ENCODE results near the gene FAM50A. TPM values are rescaled to one million over a fixed set of nuclear protein-coding genes. Genes with fewer than 3 reads are reported as not detected.

The FAM50A gene
- total RNA-seq, 2 donors from 2014 or later, result 24.3 to 41.7 TPM

- no peak overlapping the region for H3K4me3 ChIP-seq
- no peak for DNase-seq (ENCODE audit: low spot score)
- peaks cover 0 to 23% of the 10 kb centered on the region in 2 donors for H3K4me1 ChIP-seq
- TF ChIP-seq CTCF (IDR thresholded peaks at IDR 0.05), result no peak
- H3K27me3 ChIP-seq, result no peaks in the 10 kb centered on the region
- H3K27ac ChIP-seq, result peak overlapping the region; percentile 40 to 86
- no peaks in the 10 kb centered on the region for H3K36me3 ChIP-seq
- H3K9me3 ChIP-seq, result no peaks in the 10 kb centered on the region
Observed at GRCh38 chrX:154482786-154483185, 38.8 kb downstream of the FAM50A start.

DNA sequence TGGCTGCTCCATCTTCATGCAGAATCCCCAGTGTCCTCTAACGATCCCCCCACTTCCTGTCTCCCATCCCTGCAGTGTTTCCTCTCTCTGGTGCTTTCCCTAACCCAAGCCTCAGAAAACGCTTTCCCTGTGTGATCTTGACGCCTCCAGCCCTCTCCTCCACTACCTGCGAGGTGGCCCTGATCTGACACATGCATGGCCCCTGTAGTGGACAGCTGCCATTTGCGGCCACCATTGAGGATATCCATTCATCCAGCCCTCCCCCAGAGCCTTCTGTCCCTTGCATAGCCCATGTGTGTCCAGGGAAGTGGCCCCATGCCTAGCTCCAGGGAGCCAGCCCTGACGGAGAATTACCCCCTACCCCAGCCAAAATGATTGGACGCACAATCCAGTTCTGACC lies 39.4 kb downstream of the FAM50A start:
- H3K4me1 ChIP-seq, result peaks cover 0 to 19% of the 10 kb centered on the region in 2 donors
- H3K27me3 ChIP-seq, result no peaks in the 10 kb centered on the region
- no peaks in the 10 kb centered on the region for H3K9me3 ChIP-seq
- H3K36me3 ChIP-seq, result no peaks in the 10 kb centered on the region
- peak overlapping the region in 1 of 2 donors; percentile 86 for H3K27ac ChIP-seq
- DNase-seq (ENCODE audit: low spot score), result no peak
- H3K4me3 ChIP-seq, result no peak overlapping the region
- TF ChIP-seq CTCF (IDR thresholded peaks at IDR 0.05), result no peak

GRCh38 chrX:154484255-154485149 lies 40.6 kb downstream of the FAM50A start:
- no peak for TF ChIP-seq CTCF (IDR thresholded peaks at IDR 0.05)
- DNase-seq (ENCODE audit: low spot score), result no peak
- Histone ChIP-seq H3K9me3 (no peaks in the 10 kb centered on the region), H3K36me3 (no peaks in the 10 kb centered on the region), H3K27ac (peak overlapping the region; percentile 82 to 86), H3K4me1 (peaks cover 0 to 19% of the 10 kb centered on the region in 2 donors), H3K27me3 (no peaks in the 10 kb centered on the region), H3K4me3 (no peak overlapping the region)

GRCh38 chrX:154485150-154486051 lies 41.5 kb downstream of the FAM50A start:
- TF ChIP-seq CTCF (IDR thresholded peaks at IDR 0.05), result no peak
- Histone ChIP-seq H3K4me1 (peaks cover 0 to 19% of the 10 kb centered on the region in 2 donors), H3K9me3 (no peaks in the 10 kb centered on the region), H3K27me3 (no peaks in the 10 kb centered on the region), H3K4me3 (peak overlapping the region; percentile 58 to 68), H3K36me3 (no peaks in the 10 kb centered on the region), H3K27ac (peak overlapping the region; percentile 82 to 86)
- DNase-seq (ENCODE audit: low spot score), result no peak

- no peak for TF ChIP-seq CTCF (IDR thresholded peaks at IDR 0.05)
- peaks cover 0 to 19% of the 10 kb centered on the region in 2 donors for H3K4me1 ChIP-seq
- no peaks in the 10 kb centered on the region for H3K27me3 ChIP-seq
- H3K27ac ChIP-seq, result peak overlapping the region; percentile 82 to 86
- no peaks in the 10 kb centered on the region for H3K36me3 ChIP-seq
- no peaks in the 10 kb centered on the region for H3K9me3 ChIP-seq
- no peak for DNase-seq (ENCODE audit: low spot score)
- peak overlapping the region; percentile 58 to 68 for H3K4me3 ChIP-seq
Observed at GRCh38 chrX:154486052-154486395, 42.1 kb downstream of the FAM50A start.
